SK-N-SH treated with all-trans-retinoic acid at 6 μM for 48 hours (cell line): ENCODE measurements around the gene SF1.

Source experiments
- ARNTL ChIP-seq: fragments of 450-650 bp; formaldehyde crosslinking; IDR thresholded peaks from 2 replicates; pipeline ENCODE4 v1.5.0; 2020; ENCODE audit warnings: low read depth, mild to moderate bottlenecking, moderate library complexity, borderline replicate concordance
- CREB5 ChIP-seq: fragments of 250-450 bp; sonication (Bioruptor Pico); IDR thresholded peaks from 2 replicates; pipeline ENCODE4 v1.5.1; 2020; ENCODE audit warnings: low read depth, mild to moderate bottlenecking, moderate library complexity
- ISL1 ChIP-seq: fragments of 250-450 bp; sonication (Bioruptor Pico); IDR thresholded peaks from 2 replicates; pipeline ENCODE4 v2.1.2; 2022; ENCODE audit warnings: mild to moderate bottlenecking, moderate library complexity
- SNAI2 ChIP-seq: fragments of 250-450 bp; sonication (Bioruptor Pico); IDR thresholded peaks from 2 replicates; pipeline ENCODE4 v1.5.0; 2020; ENCODE audit warnings: mild to moderate bottlenecking, moderate library complexity
- ZC3H10 ChIP-seq: fragments of 250-450 bp; sonication (Bioruptor Pico); IDR thresholded peaks from 2 replicates; pipeline ENCODE4 v1.5.1; 2021; ENCODE audit warnings: mild to moderate bottlenecking, moderate library complexity
- ZFP3 ChIP-seq: fragments of 250-450 bp; sonication (Bioruptor Pico); IDR thresholded peaks from 2 replicates; pipeline ENCODE4 v1.5.0; 2020; ENCODE audit warnings: mild to moderate bottlenecking, moderate library complexity
- ZNF70 ChIP-seq: fragments of 450-650 bp; formaldehyde crosslinking; IDR thresholded peaks from 2 replicates; pipeline ENCODE4 v1.5.0; 2020; ENCODE audit warnings: mild to moderate bottlenecking, moderate library complexity

DNA sequence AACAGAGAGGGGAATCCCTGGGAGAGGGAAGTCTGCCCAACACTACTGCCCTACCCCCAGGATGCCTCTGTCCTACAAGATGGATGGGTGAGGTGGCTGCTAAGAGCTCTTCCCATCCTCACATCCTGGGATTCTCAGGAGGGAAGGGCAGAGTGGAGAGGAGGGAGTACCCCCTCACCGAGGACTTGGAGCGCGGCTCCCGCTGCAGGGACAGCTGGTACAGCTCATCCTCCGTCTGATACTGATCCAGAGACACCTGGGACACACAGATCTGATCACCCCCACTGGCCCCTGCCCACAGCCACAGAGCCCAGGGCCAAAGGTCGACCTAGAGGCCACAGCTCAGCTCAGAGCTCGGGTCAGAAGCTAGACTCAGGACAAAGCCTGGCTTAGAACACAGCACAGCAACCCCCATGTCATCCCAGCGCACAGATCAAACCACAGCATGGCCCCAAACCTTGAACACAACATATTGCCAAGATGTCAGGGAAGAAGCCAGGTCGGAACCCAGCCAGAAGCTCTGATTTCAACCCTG is 42.5 kb downstream of the SF1 start:
- TF ChIP-seq ZC3H10 (CRISPR knock-in tag), result no peak
- no peak for TF ChIP-seq ZFP3 (CRISPR knock-in tag)
- TF ChIP-seq ARNTL (CRISPR knock-in tag), result no peak
- no peak for TF ChIP-seq CREB5 (CRISPR knock-in tag)
- TF ChIP-seq ISL1 (CRISPR knock-in tag), result no peak
- no peak for TF ChIP-seq SNAI2
- no peak for TF ChIP-seq ZNF70 (CRISPR knock-in tag)
